B cell (primary cell): Measurements from ENCODE around the gene VPS26C.

Source experiments
- EZH2 ChIP-seq: IDR thresholded peaks from 2 replicates; pipeline ENCODE4 v1.6.1; 2012; ENCODE audit warnings: borderline replicate concordance, low read depth, mild to moderate bottlenecking, moderate library complexity, low read length; ENCODE audit not compliant: insufficient read depth, poor library complexity, severe bottlenecking
- TF ChIP-seq, protein P1 (sequence below): fragments of 200-600 bp; IDR thresholded peaks from one replicate; pipeline ENCODE4 v1.8.0; 2022; ENCODE audit warnings: antibody characterized with exemption, mild to moderate bottlenecking

DNA sequence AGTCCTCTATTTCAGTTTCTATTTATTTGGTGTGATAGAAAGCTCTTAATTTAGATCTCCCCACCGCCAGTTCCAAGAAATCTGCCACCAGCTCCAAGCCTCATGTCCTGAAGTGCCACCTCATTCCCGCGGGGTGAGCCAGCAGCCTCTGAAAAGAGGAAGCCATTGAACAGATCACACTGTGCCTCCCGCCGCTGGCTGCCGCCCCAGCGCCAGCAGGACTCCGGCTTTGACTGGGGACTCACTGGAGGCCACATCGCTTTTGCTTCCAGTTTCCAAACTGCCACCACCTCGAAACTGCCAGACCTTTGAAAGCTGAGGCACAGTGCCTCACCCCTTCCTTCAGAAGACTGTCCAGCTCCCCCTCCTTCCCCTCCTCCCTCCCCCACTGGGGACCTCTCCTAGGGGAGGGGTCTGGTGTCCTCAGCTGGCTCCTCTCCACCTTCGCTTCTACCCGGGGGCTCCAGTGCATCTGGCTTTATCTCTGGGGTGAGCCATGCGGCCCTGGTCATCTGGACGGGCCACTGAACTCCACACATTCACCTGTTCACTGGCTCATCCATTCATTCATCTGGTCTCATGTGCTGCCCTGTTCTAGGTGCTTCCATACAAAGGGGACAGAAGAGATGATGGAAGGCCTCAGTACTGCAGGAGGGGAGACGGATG is 58.9 kb downstream of the VPS26C start:
- no peak for TF ChIP-seq EZH2
- TF ChIP-seq, protein P1, sequence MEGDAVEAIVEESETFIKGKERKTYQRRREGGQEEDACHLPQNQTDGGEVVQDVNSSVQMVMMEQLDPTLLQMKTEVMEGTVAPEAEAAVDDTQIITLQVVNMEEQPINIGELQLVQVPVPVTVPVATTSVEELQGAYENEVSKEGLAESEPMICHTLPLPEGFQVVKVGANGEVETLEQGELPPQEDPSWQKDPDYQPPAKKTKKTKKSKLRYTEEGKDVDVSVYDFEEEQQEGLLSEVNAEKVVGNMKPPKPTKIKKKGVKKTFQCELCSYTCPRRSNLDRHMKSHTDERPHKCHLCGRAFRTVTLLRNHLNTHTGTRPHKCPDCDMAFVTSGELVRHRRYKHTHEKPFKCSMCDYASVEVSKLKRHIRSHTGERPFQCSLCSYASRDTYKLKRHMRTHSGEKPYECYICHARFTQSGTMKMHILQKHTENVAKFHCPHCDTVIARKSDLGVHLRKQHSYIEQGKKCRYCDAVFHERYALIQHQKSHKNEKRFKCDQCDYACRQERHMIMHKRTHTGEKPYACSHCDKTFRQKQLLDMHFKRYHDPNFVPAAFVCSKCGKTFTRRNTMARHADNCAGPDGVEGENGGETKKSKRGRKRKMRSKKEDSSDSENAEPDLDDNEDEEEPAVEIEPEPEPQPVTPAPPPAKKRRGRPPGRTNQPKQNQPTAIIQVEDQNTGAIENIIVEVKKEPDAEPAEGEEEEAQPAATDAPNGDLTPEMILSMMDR: no peak
